Stimulated activated CD4-positive, alpha-beta T cell treated with anti-CD3 and anti-CD28 coated beads, TNF-alpha, amount 100 ng/mL, for 48 hours (primary cell): ENCODE measurements around the gene ELAVL2.
"Not testable (repeated sequence)": the region's sequence is repeated elsewhere in the genome, so short reads cannot be mapped to it uniquely, and the experiment has no call there.

Experiments
- DNase-seq, 3 donors: peaks; one replicate each; pipeline ENCODE4 v3.0.0-alpha.2; 2020; ENCODE audit warnings: low read depth in 3 of 3

Gene ELAVL2

DNA sequence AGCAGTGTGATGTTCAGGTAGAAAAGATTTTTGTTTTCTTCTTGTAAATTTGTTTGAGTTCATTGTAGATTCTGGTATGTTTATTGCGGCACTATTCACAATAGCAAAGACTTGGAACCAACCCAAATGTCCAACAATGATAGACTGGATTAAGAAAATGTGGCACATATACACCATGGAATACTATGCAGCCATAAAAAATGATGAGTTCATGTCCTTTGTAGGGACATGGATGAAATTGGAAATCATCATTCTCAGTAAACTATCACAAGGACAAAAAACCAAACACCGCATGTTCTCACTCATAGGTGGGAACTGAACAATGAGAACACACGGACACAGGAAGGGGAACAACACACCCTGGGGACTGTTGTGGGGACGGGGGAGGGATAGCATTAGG lies 103.0 kb downstream of the ELAVL2 start:
- DNase-seq: not testable (repeated sequence)

DNA sequence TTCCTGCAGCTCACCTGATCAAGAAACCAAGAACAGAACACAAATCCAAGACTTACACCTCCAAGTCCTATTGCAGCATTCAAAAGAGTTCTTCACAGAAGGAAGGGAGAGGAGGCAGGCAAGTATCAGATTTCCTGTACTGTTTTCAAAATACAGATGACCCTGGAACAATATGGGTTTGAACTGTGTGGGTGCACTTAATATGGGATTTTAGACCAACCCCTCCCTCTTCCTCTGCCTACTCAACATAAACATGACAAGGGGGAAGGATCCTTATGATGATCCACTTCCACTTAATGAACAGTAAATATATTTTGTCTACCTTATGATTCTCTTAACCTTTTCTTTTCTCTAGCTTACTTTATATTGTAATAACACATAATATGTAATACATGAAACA lies 104.6 kb downstream of the ELAVL2 start:
- no peak for DNase-seq

DNA sequence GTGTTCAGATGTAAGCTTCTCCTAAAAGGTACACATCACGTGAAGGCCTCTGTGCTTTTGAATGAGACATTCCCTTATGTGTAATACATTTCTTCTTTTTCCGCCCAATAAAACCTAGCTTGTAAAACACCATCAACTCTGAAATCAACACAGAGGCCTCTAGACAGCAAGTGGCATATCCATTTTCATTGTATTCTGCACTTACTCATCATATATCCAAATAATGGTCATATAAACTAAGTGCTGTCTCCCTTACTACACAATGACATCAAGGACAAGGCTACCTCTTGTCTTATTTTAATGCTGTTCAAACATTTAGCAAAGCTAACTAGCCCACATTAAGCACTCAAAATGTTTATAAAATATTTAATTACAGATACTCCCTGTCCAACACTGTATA lies 108.5 kb downstream of the ELAVL2 start:
- no peak for DNase-seq

DNA sequence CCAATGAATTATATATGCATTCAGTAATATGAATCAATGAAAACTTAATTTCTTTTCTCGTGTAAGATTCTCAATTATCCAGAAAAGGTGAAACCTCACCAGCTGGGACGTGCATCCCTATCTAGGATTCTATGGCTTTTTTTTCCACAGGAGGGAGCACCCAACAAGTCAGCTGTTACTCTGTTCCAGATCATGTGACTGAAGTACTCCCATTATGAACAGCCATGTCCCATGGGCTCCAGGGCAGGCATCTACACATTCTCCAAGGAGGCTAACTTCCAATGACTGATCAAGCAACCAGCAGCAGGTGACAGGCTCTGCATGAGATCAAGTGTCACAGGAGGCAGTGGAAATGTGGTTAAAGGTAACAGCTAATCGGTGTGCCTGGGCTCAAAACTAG lies 118.8 kb downstream of the ELAVL2 start:
- no peak for DNase-seq

DNA sequence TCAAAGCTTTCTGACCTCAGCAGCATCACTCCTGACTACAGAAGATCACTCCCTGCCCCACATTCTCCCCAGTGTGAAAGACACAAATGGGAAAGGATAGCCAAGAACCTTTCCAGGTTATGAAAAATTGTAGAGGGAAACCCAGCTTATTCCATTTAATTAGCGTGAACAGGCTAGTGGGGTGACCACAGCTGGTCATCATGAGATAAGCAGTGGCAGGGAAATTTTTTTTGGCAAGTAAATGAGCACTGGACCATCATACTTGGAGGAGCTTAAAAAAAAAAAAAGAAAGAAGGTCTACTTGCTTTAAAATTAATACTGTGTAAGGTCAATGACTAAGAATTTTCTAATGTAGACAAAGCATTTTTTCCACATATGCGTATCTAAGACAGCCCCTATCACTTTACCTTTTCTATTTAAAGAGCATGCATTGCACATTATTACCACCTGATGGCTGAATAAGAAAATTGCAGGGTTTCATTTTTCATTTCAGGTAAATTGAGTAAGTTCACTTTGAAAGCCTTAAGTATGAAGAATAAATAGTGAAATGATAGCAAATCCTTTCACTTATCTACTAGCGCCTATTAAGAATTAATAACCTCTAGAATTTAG lies 123.6 kb downstream of the ELAVL2 start:
- no peak for DNase-seq

DNA sequence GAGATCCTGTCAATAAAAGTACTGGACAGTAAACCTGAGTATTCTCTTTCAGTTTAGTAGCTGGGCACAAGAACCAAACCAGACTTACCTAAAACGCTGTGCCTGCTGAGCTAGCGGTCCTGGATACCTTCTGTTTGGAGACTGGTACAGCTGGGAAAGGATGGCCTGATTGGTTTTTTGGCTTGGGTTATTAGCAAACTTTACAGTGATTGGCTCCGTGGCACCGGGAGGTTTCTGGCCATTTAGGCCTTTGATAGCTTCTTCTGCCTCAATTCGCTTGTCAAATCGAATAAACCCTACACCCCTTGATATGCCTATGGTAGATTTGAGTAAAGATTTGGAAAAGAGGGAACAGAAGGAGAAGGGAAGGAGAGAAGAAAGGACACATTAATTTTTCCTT lies 124.7 kb downstream of the ELAVL2 start:
- no peak for DNase-seq

DNA sequence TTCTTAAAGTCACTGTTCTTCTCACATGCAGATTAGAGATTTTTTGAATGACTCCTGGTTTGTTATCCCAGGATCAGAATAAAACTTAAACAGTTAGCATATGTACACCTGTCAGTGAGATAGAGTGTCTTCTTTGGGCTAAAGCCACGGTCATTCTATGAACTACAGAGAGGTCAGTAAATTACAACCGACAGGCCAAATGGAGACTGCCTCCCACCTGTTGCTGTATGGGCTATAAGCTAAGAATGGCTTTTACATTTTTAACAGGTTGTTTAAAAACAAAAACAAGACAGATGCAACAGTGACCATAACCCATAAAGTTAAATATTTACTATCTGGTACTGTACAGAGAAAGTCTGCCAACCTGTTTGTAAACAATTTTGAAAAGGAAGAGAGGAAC lies 125.7 kb downstream of the ELAVL2 start:
- no peak for DNase-seq

DNA sequence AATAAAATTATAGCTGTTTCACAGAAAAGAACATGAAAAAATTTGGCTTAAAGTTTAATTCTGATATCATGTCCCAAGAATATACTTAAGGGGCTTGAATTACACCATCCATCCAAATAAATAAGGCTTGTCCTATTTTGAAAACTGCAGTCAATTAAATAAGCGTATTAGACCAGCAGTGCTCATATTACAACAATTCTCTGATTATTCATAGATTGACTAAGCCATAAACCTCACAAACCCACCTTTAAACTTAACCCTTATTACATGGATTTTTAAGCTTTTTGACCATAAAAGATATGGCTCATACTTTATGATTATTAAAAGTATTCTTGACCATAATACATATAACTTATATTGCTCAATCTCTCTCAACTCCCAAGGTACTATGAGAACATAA lies 127.9 kb downstream of the ELAVL2 start:
- DNase-seq: no peak

DNA sequence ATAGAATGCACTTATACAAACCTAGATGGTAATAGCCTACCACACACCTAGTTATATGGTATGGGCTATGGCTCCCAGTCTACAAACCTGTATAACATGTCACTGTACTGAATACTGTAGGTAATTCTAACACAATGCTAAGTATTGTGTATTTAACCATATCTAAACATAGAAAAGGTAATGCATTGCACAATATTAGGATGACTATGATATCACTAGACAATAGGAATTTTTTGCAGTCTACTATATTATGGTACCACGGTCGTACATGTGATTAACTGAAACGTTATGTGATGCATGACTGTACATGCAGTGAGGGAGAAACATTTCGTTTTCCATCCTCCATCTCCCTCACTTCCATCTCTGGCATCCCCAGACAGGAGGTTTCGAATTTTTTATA lies 130.5 kb downstream of the ELAVL2 start:
- DNase-seq: no peak

DNA sequence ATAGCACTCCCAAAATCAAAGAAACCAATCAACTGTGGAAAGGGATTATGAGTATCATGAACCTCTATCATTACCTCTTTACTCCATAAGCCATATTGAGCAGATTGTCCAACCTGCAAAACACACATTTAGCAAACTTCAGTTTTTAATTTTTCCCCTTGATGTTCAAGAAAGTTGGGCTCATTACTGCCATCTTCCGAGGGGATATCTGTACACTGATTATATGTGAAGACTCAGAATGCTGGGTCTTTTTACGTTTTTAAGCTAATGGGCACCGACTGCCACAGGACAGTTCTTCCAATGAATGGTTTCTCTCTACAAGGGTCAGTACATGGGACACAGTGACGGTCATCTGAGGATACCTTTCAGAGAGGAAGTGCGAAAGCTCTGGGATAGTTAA lies 132.7 kb downstream of the ELAVL2 start:
- no peak for DNase-seq

DNA sequence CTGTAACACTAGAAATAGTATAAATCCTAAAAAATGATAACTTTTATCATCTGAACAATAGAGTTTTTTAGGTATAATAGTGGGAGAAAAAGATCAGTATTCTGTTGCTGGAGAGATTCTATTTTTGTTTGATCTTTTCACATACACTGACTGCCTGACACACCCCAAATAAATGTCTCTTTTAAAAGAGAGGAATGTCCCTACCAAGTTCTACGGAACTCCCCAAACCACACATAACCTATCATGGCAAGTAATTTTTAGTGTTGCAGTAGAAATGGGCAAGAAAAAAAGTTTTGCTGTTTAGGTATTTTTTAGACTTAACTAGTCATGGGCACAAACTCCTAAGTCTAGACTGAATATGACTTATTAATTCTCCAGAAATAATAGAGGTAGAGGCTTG lies 139.1 kb downstream of the ELAVL2 start:
- DNase-seq: no peak

DNA sequence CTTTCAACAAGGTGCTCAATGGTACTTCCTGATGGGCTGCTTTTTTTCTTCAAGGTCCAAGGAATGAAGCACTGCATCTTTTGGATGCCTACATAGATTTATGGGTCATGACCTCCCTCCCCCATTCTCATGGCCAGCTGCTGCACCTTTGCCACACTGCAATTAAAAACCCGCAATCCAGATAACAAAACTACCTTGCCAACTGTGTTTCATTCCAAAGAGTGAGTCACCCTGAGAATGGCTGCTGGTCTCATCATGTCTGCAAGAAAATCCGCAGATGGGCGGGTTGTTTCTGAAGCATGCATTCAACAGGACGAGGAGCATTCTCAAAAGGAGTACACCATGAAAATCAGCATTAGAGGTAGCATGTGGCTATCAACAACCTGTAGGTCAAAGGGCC lies 139.8 kb downstream of the ELAVL2 start:
- DNase-seq: no peak

DNA sequence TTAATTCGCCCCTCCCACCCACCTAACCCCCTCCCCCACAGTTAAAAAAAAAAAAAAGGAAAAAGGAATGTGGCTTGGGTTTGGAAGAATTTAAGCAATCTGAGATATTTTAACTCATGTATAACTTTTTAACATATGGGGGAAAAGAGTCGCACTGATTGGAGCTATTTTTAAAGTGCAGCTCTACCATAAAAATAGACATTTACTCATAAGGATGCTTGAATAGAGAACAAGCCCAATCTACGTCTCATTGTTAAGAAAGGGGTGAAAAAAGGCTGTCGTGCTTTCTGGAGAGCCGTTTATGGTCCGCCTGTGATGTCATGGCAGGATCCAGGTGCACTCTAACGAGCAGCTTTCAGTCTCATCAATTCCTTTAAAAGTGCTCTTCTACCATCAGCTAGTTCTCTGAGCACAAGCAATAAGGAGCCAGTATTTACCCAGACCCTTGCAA lies 142.4 kb downstream of the ELAVL2 start:
- DNase-seq: no peak

DNA sequence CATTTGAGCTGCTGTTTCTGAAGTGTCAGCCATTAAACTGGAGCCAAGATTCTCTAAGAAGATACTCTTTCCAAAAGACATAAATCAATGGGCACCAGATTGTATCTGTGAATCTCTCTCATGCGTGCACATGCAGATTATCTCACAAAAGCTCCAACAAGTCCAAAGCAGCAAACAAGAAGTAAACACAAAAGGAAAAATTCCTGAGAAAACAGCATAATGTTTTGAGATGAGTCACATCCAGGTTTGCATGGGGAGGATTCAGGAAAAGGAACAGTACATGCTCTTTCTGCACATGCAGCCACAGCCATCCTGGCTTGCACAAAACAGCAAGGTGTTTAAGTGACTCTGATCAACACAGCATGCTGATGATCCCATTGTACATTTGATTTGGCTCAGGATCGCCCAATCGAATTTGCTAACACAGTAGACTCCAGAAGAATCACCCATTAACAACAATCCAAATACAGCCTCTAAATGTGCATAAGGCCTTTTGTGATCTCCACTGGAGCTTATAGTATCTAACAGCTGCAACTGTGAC lies 143.1 kb downstream of the ELAVL2 start:
- DNase-seq: no peak

DNA sequence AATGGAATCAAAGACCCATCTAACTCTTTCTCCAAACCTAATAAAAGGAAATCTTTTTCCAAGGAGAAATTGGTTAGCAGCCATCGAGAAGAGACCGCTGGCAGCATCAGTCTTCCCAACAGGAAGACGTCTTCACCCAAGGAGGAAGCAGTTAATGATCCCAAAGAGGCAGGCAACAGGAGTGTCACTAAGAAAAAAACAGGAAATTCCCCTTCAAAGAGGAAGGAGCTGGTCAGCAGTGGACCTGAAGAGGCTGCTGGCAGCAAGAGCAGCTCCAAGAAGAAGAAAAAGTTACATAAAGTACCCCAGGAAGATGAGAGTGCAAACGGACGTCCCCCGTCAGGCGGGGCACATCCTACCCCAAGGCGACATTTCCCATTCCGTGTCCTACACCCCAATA lies 143.7 kb downstream of the ELAVL2 start:
- no peak for DNase-seq

DNA sequence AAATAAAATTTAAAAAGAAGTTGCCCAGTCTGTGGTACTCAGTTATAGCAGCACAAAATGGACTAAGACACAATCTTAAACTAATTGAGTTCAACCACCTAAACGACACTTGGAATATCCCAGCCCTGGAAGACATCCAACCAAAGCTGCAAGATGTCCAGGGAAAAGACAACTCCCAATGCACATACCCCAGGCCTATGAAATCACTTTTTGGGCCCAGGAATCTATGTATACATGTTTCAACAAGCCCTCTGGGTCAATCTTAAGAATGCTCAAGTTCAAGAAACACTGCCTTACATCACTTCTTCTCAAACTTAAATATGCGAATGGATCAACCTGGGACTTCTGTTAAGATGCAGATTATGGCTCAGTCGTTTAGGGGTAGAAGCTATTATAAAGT lies 148.6 kb downstream of the ELAVL2 start:
- no peak for DNase-seq

DNA sequence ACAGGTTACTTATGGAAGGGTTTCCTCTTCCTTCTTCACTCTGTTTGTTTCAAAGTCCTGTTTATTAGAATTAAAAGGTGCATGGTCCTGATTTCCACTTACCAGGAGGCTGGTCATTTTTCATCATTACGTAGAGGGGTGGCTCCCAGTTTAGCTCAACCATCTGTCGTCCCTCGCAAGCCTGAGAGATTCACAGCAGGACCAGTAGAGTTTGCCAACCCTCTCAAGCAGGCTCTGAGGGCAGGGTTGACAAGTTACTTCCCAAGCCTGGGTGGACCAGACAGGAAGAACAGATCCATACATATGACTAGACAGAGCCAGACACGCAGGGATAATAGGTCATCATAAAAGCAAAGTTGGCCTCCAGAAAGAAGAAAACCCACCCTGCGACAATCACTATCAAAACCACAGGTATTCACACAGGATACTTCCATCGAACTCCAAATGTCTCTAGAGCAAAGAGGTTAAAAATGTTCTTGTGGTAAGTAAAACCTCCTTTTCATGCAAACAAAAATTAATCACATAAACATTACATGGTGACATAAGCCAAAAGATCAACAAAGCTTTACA lies 151.9 kb downstream of the ELAVL2 start:
- DNase-seq: no peak

DNA sequence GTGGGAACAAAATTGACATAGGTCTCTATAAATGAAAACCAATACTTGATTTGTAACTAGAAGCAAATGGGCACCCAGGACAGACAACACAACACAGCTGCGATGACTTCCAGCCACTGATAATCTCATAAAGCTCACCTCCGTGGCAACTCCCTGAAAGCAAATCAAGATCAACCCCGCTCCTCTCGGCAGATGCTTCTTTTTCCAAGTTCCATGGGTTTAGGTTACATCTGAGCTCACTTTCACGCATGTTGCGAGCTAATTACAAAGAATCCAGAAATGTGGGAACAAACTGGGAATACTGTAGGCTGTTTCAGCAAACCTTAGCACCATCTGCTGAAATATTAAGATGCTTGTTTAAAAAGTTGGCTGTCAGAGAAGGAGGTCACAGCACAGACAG lies 153.9 kb downstream of the ELAVL2 start:
- no peak for DNase-seq

DNA sequence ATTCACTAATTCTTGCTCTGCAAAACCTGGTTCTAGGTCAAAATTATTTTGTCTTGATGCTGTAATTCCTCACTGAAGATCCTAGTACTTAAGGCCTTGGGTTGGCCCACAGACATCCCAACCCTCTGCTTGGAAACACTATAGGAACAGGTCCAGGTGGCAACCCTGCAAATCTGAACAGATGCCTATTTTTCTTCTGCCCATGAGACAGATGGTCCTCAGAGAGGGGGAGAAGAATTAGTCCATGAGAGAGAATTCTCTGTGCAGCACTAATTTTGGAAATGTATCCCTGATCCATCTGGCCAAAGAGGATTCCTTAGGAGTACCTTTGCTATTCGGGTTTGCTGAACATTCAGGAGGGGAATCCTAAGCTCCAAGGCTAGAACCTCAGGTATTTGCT lies 156.3 kb downstream of the ELAVL2 start:
- no peak for DNase-seq

DNA sequence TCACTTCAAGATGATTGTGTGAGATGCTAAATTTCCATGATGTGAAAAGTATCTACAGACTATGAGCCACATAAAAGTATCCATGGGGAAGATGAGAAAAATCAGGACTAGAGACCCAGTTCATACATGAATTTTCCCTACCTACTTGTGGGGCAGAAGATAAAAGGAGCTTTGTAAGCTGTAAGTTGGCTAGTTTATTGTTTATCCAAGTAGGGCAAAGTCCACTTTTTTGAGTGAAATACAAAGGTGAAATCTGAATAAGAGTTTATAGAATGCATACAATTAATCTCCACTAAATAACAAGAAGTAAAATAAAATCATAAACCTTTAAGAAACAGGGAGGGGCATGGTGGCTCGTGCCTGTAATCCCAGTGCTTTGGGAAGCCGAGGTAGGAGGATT lies 160.4 kb downstream of the ELAVL2 start:
- no peak for DNase-seq

DNA sequence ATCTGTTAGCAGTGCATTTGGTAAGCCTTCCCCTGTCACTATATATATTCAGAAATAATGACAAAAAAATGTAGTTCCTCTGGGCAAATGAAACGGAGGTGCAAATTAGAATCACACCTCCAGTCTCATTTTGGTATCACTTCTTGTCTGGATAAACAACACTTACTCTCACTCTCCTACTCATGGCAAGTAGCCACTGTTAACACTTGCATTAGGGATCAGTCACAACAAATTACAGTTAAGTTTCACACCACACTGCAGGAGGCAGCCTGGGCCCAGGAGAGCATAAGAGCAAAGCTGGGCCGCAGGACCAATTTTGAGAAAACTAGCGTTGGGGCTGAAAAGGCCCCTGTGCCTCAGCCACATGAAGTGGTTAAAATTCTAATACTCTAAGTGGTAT lies 161.0 kb downstream of the ELAVL2 start:
- no peak for DNase-seq

DNA sequence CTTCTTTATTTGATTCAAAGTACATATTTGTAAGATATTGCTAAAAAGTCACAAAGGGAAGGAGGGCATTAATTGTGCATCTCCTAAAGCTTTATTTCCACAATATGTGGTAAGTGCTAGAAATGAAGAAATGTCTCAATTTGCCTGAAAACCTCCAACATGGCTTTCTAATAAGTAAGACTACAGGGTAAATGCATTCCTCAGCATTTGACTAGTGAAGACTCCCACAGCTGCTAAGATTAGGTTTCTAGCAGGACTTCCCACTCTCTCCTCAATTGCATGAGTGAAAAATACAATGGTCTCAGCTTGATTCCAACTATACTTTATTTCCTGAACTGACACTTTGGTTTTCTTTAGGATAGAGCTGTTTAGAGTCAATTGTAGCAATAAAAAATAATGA lies 162.1 kb downstream of the ELAVL2 start:
- DNase-seq: no peak

DNA sequence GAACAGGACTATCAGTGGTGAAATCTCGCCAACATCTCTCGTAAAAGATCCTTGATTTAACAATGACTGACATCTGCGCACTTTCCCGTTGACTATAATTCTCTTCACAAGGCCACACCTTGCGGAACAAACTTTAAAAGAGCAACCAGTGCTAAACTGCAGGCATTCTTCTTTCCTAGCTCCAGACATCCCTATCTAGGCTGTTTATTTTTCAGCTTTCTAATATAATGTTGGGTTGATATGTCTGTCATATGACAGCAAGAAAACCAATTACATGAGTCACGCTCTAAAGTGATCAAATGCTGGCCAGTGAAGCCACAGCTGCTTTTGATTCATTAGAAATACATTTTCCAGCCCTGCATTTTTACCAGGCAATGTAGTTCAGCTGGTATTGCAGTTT lies 162.5 kb downstream of the ELAVL2 start:
- DNase-seq: no peak

DNA sequence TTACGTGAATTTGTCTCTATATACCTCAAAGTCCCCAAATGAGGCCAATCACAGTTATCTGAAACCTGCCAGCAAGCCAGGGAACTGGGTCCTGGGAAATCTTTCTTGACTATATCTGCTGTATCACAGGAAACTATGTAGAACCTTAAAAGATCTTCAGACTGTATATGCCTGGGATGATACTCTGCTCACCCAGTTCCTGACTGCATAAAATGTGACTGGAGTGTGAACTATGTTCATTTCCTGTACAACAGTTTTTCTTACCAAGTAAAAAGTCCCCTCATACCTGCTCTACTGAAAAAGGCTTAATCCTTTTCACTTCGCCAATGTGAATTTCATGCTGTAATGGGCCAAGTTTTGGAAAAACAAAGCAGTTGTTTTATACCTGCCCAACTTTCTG lies 162.9 kb downstream of the ELAVL2 start:
- no peak for DNase-seq
